ENCODE results near the gene CENPW.

CENPW gene

GRCh38 chr6:126377594-126378153, 37.8 kb downstream of the CENPW start:
- H3K9me3 ChIP-seq (ENCODE audit: low read depth, low read length), result no peaks in the 10 kb centered on the region
- DNase-seq (ENCODE audit: low read depth, low spot score), result no peak
- H3K27ac ChIP-seq, result no peak overlapping the region
- TF ChIP-seq EZH2 (IDR thresholded peaks at IDR 0.05), result no peak
- TF ChIP-seq FOXP2 (optimal IDR thresholded peaks at IDR 0.05; ENCODE audit: control extremely low read depth, extremely low read length, insufficient read depth), result no peak
- TF ChIP-seq POLR2AphosphoS5 (IDR thresholded peaks at IDR 0.05; ENCODE audit: borderline replicate concordance, low read depth, low read length), result no peak
- H3K36me3 ChIP-seq (ENCODE audit: insufficient read depth, low read length), result no peaks in the 10 kb centered on the region
- H3K9ac ChIP-seq (ENCODE audit: insufficient read length), result no peak overlapping the region
- H3K4me3 ChIP-seq, result no peak overlapping the region

GRCh38 chr6:126380072-126380583, 40.2 kb downstream of the CENPW start:
- no peak for TF ChIP-seq EZH2 (IDR thresholded peaks at IDR 0.05)
- TF ChIP-seq FOXP2 (optimal IDR thresholded peaks at IDR 0.05; ENCODE audit: control extremely low read depth, extremely low read length, insufficient read depth), result no peak
- TF ChIP-seq POLR2AphosphoS5 (IDR thresholded peaks at IDR 0.05; ENCODE audit: borderline replicate concordance, low read depth, low read length), result no peak

DNA sequence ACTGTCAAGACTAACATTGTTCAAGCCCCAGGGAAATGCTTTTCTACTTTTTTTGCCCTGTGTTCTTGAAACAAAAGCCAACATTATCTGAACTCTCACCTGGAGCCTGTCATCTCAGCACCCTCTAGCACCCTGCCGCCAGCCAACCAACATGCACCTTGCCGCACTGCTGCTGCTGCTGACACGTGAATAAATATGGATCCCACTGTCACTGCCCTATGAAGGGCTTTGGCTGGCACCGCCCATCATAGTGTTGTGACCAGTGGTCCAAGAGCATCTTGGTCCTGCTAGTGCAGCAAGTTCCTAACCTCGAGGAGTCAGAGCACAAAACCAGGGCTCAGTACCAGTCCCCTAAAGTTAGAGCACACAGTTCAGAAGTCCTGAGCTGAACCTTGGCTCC, 41.6 kb downstream of the CENPW start:
- no peak overlapping the region for H3K9ac ChIP-seq (ENCODE audit: insufficient read length)
- H3K9me3 ChIP-seq (ENCODE audit: low read depth, low read length), result no peaks in the 10 kb centered on the region
- DNase-seq (ENCODE audit: low read depth, low spot score), result no peak
- H3K4me3 ChIP-seq, result no peak overlapping the region
- TF ChIP-seq POLR2AphosphoS5 (IDR thresholded peaks at IDR 0.05; ENCODE audit: borderline replicate concordance, low read depth, low read length), result no peak
- no peak for TF ChIP-seq EZH2 (IDR thresholded peaks at IDR 0.05)
- TF ChIP-seq FOXP2 (optimal IDR thresholded peaks at IDR 0.05; ENCODE audit: control extremely low read depth, extremely low read length, insufficient read depth), result no peak
- H3K27ac ChIP-seq, result no peak overlapping the region
- no peaks in the 10 kb centered on the region for H3K36me3 ChIP-seq (ENCODE audit: insufficient read depth, low read length)

More at GRCh38 chr6:126380072-126380583, 40.2 kb downstream of the CENPW start:
- Histone ChIP-seq H3K4me3 (no peak overlapping the region), H3K9ac (ENCODE audit: insufficient read length) (no peak overlapping the region), H3K27ac (no peak overlapping the region), H3K9me3 (ENCODE audit: low read depth, low read length) (no peaks in the 10 kb centered on the region), H3K36me3 (ENCODE audit: insufficient read depth, low read length) (no peaks in the 10 kb centered on the region)
- DNase-seq (ENCODE audit: low read depth, low spot score), result no peak

DNA sequence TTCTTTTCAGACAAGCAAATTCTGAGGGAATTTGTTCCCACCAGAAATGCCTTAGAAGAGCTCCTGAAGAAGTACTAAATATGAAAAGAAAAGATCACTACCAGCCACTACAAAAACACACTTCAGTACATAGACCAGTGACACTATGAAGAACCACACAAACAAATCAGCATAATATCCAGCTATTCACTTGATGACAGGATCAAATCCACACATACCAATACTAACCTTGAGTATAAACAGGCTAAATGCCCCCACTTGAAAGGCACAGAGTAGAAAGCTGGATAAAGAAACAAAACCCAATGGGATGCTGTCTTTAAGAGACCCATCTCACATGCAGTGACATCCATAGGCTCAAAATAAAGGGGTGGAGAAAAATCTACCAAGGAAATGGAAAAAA, 43.3 kb downstream of the CENPW start:
- Histone ChIP-seq H3K36me3 (ENCODE audit: insufficient read depth, low read length) (no peaks in the 10 kb centered on the region), H3K9me3 (ENCODE audit: low read depth, low read length) (no peaks in the 10 kb centered on the region), H3K4me3 (no peak overlapping the region), H3K9ac (ENCODE audit: insufficient read length) (no peak overlapping the region), H3K27ac (no peak overlapping the region)
- DNase-seq (ENCODE audit: low read depth, low spot score), result no peak
- no peak for TF ChIP-seq FOXP2 (optimal IDR thresholded peaks at IDR 0.05; ENCODE audit: control extremely low read depth, extremely low read length, insufficient read depth)
- TF ChIP-seq POLR2AphosphoS5 (IDR thresholded peaks at IDR 0.05; ENCODE audit: borderline replicate concordance, low read depth, low read length), result no peak
- TF ChIP-seq EZH2 (IDR thresholded peaks at IDR 0.05), result no peak

DNA sequence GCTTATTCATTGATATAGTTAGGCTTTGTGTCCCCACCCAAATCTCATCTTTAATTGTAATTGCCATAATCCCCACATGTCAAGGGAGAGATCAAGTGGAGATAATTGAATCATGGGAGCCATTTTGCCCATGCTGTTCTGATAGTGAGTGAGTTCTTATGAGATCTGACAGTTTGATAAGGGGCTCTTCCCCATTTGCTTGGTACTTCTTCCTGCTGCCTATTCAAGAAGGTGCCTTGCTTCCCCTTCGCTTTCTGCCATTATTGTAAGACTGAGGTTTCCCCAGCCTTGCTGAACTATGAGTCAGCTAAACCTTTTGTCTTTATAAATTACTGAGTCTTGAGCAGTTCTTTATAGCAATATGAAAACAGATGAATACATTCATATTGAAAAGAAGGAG, 45.6 kb downstream of the CENPW start:
- TF ChIP-seq FOXP2 (optimal IDR thresholded peaks at IDR 0.05; ENCODE audit: control extremely low read depth, extremely low read length, insufficient read depth) (no peak), EZH2 (IDR thresholded peaks at IDR 0.05) (no peak), POLR2AphosphoS5 (IDR thresholded peaks at IDR 0.05; ENCODE audit: borderline replicate concordance, low read depth, low read length) (no peak)
- Histone ChIP-seq H3K9ac (ENCODE audit: insufficient read length) (no peak overlapping the region), H3K27ac (no peak overlapping the region), H3K9me3 (ENCODE audit: low read depth, low read length) (no peaks in the 10 kb centered on the region), H3K36me3 (ENCODE audit: insufficient read depth, low read length) (no peaks in the 10 kb centered on the region), H3K4me3 (no peak overlapping the region)
- no peak for DNase-seq (ENCODE audit: low read depth, low spot score)

GRCh38 chr6:126388104-126388598, 48.2 kb downstream of the CENPW start:
- TF ChIP-seq FOXP2 (optimal IDR thresholded peaks at IDR 0.05; ENCODE audit: control extremely low read depth, extremely low read length, insufficient read depth) (no peak), POLR2AphosphoS5 (IDR thresholded peaks at IDR 0.05; ENCODE audit: borderline replicate concordance, low read depth, low read length) (no peak), EZH2 (IDR thresholded peaks at IDR 0.05) (no peak)

DNA sequence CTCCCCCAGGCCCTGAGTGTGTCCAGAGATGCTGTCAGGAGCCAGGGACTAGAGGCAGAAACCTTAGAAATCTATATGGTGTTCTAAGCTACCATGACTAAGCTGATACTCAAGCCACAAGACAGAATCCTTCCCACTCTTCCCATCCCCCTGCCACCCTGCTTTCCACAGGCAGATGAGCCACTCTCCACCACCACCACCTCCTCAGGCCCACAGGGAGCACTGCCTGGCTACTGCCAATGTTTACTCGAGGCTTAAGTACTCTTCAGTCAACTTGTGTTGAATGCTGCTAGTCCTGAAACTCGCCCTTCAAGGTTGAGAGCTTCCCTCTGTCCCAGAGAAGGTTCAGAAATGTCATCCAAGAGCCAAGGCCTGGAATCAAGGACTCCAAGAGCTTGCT, 56.2 kb downstream of the CENPW start:
- Histone ChIP-seq H3K4me3 (no peak overlapping the region), H3K9me3 (ENCODE audit: low read depth, low read length) (no peaks in the 10 kb centered on the region), H3K27ac (no peak overlapping the region), H3K36me3 (ENCODE audit: insufficient read depth, low read length) (no peaks in the 10 kb centered on the region), H3K9ac (ENCODE audit: insufficient read length) (no peak overlapping the region)
- no peak for TF ChIP-seq EZH2 (IDR thresholded peaks at IDR 0.05)
- TF ChIP-seq POLR2AphosphoS5 (IDR thresholded peaks at IDR 0.05; ENCODE audit: borderline replicate concordance, low read depth, low read length), result no peak
- no peak for TF ChIP-seq FOXP2 (optimal IDR thresholded peaks at IDR 0.05; ENCODE audit: control extremely low read depth, extremely low read length, insufficient read depth)
- DNase-seq (ENCODE audit: low read depth, low spot score), result no peak

More at GRCh38 chr6:126388104-126388598, 48.2 kb downstream of the CENPW start:
- Histone ChIP-seq H3K4me3 (no peak overlapping the region), H3K27ac (no peak overlapping the region), H3K9me3 (ENCODE audit: low read depth, low read length) (no peaks in the 10 kb centered on the region), H3K9ac (ENCODE audit: insufficient read length) (no peak overlapping the region), H3K36me3 (ENCODE audit: insufficient read depth, low read length) (no peaks in the 10 kb centered on the region)
- no peak for DNase-seq (ENCODE audit: low read depth, low spot score)
